NCI-H345 treated with DMSO at 0.1 percent for 48 hours (cell line): Measurements from ENCODE around the gene NEDD4L.

Experiments
- DNase-seq: peaks from one replicate; lab custom pipeline; 2025; ENCODE audit not compliant: unreplicated experiment; lab: John Stamatoyannopoulos, UW

NEDD4L gene

GRCh38 chr18:58114766-58115165, 70.7 kb downstream of the NEDD4L start:
- DNase-seq, result no peak

DNA sequence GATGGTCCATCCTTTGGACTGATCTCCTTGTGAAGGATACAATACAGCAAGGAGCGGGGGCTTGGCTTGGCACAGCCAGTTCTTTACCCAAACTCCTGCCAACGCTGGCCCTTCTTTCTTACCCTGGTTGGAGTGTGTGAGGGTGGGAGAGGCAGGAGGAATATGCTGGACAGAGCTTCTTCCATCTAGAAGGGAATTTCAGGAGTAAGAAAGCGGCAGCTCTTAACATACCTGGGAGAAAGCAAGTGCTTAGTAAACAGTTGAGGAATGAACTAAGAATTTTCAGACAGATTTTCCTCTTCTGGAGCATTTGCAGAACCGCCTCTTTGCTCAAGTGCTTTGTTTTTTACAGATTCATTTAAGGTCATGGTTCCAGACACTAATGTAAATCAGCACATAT, 72.8 kb downstream of the NEDD4L start:
- no peak for DNase-seq

GRCh38 chr18:58117786-58118403, 73.9 kb downstream of the NEDD4L start:
- DNase-seq, result no peak

- DNase-seq, result no peak
Observed at GRCh38 chr18:58118536-58118935, 74.5 kb downstream of the NEDD4L start.

DNA sequence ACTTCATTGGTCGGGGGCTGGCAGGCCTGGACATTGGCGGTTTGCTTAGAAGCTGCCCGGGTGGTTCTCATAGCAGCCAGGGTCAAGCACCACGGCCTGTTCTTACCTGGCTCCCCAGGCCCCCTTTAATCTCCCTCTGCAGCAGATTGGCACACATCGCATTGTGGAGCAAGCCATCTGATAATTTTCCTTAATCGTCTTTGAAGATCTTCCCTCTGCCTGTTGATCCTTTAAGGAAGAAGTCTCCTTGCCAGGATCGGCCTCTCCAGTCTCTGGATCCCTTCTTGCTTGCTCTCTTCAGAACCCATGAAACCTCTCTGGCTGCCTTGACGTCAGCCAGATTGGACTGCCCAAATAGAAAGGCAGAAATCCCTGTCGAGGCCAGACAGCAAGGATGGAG, 75.8 kb downstream of the NEDD4L start:
- DNase-seq, result no peak

DNA sequence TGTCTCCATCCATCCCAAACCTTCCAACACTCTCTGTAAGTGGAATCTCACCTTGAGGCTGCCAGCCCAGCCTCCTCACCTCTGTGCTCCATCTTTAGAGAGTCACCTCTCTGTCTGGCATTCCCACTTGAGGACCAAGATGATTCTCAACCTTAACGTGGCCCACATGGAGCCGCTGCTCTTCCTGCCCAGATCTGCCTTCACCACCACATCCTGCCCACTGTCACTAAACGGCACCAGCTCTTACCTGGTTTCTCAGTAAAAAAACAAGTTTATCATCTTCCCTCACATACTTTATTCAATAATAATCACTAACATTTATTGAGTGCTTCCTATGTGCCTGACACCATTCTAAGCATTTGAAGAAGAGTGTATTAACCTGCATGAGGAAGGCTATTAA, 80.4 kb downstream of the NEDD4L start:
- DNase-seq, result no peak

- no peak for DNase-seq
Observed at GRCh38 chr18:58125183-58125582, 81.2 kb downstream of the NEDD4L start.

DNA sequence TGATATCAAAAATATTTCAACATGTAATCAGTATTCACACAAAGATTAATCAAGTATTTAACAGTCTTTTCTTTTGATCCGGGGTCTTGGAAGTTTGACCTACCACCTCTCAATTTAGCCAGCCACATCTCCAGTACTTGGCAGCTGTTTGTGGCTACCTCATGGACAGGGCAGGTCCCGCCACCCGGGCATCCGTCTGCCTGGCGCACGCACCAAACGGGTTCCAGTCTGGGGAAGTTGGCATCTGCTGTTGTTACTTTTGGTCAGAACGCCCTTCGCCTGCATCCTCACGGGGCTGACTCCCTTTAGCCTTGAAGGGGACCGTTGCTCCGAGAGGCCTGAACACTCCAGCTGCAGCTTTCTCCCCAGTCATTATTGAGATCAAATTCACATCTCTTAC, 81.7 kb downstream of the NEDD4L start:
- DNase-seq, result no peak

GRCh38 chr18:58128381-58129374, 84.7 kb downstream of the NEDD4L start:
- DNase-seq, result no peak

GRCh38 chr18:58132595-58133261, 88.7 kb downstream of the NEDD4L start:
- no peak for DNase-seq

DNA sequence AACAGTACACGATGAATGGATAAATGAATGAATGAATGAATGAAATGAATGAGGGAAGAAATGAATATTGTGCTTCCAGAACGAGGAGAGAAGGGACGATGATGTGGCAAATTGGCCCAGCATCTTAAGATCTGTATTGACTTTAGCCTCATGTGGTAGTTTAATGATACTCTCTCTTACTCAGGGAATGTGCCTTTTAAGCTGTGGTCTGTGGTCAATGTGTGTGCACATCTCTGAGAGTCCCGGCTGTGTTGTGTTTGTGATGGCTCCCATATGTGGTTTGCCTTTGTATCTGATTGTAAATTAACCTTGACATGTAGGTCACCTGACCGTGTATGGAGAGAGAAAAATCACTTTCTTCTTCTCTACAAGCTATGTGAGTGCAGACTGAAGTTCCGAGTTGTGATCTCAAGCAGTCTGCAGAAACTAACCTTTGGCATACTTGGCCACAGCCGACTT, 91.2 kb downstream of the NEDD4L start:
- no peak for DNase-seq

GRCh38 chr18:58135701-58136331, 91.8 kb downstream of the NEDD4L start:
- peak; percentile 48 for DNase-seq

DNA sequence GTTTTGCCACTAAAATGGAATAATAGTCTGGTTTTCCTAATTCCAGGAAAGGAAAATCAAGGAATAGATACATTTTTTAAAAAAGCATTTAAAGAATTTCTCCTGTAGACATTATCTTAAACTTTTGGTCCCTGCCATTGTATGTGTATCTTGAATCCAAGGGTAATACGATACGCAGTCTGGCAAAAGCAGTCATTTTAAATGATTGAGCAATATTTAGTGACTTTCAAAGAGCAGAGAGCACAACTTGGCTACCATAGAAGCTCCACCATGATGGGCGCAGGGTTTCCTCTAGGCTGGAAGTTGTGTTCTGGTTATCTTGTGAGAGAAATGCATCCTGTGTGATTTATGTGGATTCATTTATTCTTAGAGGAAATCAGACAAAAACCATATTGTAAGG, 92.9 kb downstream of the NEDD4L start:
- DNase-seq, result no peak

- DNase-seq, result no peak
Observed at GRCh38 chr18:58139459-58140386, 95.7 kb downstream of the NEDD4L start.

DNA sequence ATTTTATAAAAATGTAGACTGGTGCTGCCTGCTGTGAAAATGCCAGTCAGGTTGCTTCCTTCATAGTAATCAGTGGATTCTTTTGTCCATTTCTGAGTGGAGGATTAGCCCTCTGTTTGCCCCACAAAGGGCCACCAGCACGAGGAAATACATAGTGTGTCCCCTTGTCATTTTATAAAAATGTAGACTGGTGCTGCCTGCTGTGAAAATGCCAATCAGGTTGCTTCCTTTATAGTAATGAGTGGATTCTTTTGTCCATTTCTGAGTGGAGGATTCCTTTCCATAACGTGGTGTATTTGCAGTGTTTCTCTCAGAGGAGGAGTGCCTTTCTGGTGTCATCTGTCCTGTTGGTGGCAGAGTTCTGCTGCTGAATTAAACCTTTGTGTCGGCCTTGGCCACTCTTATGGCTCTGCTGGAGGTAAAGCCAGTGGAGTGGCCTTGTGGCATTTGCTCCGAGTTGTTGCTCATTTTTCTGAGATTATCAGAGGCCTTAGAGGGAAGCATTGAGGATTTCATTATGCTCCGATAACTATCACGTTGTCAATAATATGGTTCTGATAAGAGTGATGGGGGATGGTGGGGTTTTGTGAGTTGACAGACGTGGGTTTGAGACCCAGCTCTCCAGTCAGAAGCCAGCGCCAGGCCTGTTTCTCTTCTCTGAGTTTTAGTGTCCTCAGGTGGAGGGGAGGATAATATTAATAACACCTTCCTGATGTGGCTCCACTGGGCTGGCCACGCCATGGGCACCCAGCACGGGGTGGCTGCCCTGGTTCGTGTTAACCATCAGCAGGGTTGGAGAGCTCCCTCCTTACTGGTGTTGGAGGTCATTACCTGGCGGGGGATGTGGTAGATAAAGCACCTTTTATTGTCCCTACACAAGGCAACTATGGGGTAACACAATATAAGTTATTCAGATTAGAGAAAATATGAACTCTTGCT, 96.6 kb downstream of the NEDD4L start:
- DNase-seq, result peak; percentile 32

GRCh38 chr18:58143386-58143785, 99.4 kb downstream of the NEDD4L start:
- no peak for DNase-seq

DNA sequence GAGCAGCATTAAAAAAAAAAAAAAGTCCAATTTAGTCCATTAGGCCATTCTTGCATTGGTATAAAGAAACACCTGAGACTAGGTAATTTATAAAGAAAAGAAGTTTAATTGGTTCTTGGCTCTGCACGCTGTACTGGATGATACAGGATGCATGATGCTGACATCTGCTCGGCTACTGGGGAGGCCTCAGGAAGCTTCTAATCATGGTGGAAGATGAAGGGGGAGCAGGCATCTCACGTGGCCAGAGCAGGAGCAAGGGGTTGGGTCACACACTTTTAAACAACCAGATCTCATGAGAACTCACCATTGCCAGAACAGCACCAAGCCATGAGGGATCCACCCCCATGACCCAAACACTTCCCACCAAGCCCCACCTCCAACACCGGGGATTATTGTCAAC, 100.1 kb downstream of the NEDD4L start:
- DNase-seq, result no peak

GRCh38 chr18:58144671-58145285, 100.8 kb downstream of the NEDD4L start:
- peak; percentile 6 for DNase-seq

DNA sequence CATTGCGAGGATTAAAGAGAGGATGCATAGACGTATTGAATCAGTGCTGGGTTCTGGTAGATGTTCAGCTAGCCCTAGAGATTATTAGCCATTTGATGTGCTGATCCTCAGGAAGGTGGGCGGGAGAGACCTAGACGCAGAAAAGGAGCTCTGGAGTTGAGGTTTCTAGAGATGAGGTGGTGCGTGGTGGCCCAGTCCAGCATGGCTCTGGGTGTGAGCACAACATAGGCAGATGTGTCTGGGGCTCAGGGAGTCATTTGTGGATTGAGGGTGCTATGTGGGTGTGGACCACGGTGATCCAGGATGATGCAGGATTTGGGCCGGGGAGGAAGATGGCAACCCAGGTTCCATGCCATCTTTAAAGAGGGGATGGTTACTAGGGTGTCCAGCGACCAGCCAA, 102.1 kb downstream of the NEDD4L start:
- no peak for DNase-seq
